DMS53 treated with DMSO at 0.1 percent for 48 hours (cell line): ENCODE measurements around the gene STK24.

Source experiments
- DNase-seq: peaks from one replicate; lab custom pipeline; 2025; ENCODE audit not compliant: unreplicated experiment; lab: John Stamatoyannopoulos, UW

The STK24 gene

DNA sequence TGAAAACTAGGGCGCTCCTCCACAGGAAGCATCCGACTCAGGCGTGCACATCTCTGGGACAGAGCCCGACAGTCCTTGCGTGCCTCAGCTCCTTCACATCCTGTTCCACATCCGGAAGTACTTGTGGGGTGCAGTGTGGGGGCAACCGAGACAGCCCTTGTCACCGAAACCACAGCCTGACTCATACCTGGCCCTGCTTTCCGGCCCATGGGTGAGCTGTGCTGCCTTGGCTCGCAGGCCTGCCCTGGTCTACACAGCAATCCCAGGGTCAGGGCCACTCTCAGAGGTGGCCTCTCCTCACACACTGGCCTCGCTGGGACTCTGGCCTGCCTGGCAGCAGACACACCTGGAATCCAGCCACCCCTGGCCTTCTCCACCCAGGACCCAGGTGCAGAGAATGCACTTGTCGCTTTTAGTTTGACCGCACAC lies 100.4 kb downstream of the STK24 start:
- DNase-seq: no peak

DNA sequence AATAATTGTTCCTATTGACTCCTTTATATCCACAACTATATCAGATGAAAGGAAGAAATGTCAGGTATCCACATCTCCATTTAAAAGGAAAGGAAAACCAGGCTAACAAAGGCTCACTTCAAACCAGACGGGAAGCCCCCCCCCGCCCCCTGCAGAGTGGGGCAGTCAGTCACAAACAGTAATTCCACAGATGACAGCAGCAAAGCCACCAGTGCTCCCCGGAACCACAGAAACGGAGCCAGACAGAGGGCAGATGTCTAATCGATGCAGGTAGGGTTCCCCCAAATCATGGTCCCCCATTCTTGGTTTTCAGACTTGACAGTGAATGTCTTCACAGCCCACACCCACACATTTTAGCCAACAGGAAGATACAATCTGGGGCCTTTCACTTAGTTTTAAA lies 100.8 kb downstream of the STK24 start:
- DNase-seq: no peak

DNA sequence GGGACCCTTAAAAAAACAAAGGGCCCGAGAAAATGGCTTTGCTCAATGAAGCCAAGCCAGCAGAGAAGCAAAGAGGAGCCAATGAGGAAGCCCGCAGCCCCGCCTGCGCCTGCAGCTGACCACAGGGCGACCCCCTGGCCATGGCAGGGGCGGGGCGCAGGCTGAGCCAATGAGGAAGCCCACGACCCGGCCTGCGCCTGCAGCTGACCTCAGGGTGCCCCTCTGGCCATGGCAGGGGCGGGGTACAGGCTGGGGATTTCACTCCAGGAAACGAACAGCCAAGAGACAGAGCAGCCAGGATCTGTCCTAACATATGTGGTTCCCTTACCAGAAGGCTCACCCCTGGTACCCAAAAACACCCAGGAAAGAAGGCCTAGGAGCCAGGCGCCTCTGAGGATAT lies 101.4 kb downstream of the STK24 start:
- no peak for DNase-seq

- DNase-seq: no peak
Observed at GRCh38 chr13:98474761-98475160, 102.1 kb downstream of the STK24 start.

DNA sequence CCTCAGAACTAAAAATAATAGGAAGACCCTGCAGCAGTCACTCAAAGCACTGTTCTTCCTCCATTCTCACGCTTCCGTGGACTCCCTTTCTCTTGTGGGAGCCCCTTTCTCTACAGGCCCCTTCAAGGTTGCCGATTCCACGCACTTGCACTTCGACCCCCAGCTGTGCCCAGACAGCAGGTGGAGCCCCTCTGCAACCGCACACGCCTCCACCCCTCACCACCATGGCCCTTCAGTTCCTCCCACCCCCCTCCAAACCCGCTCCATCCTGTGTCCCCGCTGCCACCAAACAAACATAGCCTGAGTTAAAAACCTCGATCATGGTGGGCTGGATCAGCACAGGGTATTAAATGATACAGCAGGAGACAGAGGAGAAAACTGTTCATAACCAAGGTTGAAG lies 102.6 kb downstream of the STK24 start:
- DNase-seq: no peak

- no peak for DNase-seq
Observed at GRCh38 chr13:98473788-98474144, 103.1 kb downstream of the STK24 start.

GRCh38 chr13:98473135-98473787 lies 103.6 kb downstream of the STK24 start:
- no peak for DNase-seq

GRCh38 chr13:98471934-98472333 lies 105.0 kb downstream of the STK24 start:
- no peak for DNase-seq

DNA sequence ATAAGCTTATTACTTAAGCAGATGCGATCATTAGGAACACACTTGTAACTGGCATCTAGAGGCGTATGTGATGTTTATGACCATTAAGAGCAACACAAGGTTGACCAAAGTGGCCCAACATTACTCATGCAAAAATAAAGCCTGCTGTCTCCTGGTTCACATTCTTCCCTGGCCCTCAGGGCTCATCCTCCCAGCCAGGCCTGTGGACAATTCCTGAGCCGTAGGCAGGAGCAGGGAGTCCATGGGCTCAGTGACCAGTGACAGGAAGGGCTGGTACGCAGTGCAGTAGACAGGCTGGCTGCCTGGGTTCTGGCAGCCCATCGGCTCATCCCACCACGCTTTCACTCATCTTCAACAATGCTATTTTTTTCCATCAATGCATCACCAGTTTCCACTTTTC lies 106.0 kb downstream of the STK24 start:
- DNase-seq: no peak

GRCh38 chr13:98468929-98469328 lies 108.0 kb downstream of the STK24 start:
- DNase-seq: no peak

DNA sequence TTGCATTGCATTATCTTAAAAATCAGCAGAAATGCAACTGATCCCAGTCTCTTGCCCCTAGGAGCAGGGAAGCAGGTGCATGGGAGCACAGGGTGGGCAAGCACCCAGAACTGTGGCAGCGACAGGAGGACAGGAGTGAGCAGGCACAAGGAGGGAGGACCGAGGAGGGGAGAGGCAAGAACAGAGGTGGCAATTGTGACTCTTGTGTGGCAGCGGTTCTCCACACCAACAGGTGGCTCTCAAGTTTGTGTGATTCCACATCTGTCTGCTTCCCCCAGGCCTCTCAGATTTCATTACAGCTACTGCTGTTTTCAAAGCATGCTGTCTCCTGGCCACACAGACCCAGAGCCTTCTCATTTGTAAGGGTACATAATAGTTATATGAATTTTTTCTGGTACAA lies 108.5 kb downstream of the STK24 start:
- no peak for DNase-seq

- DNase-seq: no peak
Observed at GRCh38 chr13:98467263-98467985, 109.5 kb downstream of the STK24 start.

- no peak for DNase-seq
Observed at GRCh38 chr13:98466634-98467236, 110.2 kb downstream of the STK24 start.

GRCh38 chr13:98462946-98463345 lies 114.0 kb downstream of the STK24 start:
- no peak for DNase-seq

- no peak for DNase-seq
Observed at GRCh38 chr13:98462241-98462882, 114.5 kb downstream of the STK24 start.

DNA sequence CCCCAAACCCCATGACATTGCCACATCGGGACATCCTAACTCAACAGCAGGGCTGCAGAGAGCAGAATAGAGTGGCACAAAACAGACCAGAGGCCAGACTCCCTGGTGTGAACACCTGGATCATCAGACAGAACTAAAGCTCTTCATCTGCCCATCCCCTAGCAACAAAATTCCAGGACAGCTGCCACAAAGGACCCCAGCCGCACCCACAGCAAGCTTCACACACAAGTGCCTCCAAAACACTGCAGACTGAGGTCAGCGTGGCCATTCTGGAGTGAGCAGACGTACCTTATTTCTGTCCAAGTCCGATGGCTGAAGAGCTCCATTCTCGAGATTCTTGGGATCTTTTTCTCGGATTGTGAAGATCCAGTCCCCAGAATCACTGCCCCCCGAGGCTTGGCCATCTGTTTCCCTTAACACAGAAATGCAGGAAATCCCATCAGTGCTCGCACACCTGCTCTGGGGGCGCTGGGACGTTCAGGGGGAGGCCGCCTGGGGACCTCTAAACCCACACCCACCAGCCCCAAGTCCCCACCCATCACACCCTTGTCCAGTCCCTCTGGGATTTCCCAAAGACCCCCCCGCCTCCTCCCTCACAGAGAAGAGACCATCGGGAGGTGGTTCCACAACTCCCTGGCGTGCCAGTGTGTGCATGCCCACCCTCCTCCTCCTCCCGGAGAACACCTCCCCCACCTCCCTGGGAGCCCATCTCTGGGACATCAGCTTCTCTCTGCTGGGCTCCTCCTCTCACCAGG lies 115.2 kb downstream of the STK24 start:
- no peak for DNase-seq

DNA sequence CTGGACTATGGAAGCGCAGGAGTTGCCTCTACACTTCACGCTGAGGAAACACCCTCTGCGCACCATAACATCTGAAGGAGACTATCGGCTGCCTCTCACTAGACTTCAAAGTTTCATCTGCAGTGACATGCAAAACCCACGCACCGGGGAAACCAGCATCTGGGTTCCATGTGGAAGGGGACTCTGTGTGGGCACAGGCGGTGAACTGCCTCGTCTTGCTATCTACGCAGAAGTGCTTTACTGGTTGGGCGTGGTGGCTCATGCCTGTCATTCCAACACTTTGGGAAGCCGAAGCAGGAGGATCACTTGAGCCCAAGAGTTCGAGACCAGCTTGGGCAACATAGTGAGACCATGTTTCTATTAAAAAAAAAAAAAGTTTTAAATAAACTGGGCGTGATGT lies 116.4 kb downstream of the STK24 start:
- no peak for DNase-seq

- no peak for DNase-seq
Observed at GRCh38 chr13:98459721-98460370, 117.1 kb downstream of the STK24 start.

DNA sequence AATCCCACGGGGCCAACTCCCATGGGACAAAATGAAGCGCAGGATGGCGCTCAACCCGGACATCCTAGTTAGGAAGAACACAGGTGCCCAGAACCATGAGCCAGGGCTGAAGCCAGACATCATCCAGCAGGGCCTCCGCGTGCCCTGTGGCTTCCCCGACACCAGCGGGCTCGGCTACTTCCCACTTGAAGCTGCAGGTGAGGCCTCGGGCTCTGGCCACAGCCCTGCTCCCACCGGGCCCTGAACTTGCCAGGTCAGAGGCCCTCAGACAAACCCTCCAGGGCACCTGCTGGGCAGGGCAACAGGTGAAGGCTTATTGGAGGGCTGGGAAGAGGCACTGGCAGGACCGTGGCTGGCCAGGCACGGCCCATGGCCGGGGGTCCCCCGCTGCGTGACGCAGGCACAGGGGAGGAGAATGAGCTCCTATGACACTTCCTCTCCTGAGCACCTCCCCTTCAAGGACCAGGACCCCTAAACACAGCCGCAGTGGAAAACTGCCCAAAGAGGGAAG lies 117.7 kb downstream of the STK24 start:
- DNase-seq: no peak

GRCh38 chr13:98458431-98458830 lies 118.5 kb downstream of the STK24 start:
- DNase-seq: no peak

- DNase-seq: no peak
Observed at GRCh38 chr13:98457053-98457452, 119.9 kb downstream of the STK24 start.
